Activated T-helper 1 cell treated with anti-CD3 and anti-CD28 coated beads, Interleukin-2, amount 50 U/mL, for 16 hours (primary cell): Measurements from ENCODE around the gene PFDN6.

Experiments
- DNase-seq, 2 donors: peaks; one replicate each; pipeline ENCODE4 v3.0.0-alpha.2; 2020; ENCODE audit warnings: low read depth in 1 of 2, low spot score in 1 of 2

PFDN6 gene

DNA sequence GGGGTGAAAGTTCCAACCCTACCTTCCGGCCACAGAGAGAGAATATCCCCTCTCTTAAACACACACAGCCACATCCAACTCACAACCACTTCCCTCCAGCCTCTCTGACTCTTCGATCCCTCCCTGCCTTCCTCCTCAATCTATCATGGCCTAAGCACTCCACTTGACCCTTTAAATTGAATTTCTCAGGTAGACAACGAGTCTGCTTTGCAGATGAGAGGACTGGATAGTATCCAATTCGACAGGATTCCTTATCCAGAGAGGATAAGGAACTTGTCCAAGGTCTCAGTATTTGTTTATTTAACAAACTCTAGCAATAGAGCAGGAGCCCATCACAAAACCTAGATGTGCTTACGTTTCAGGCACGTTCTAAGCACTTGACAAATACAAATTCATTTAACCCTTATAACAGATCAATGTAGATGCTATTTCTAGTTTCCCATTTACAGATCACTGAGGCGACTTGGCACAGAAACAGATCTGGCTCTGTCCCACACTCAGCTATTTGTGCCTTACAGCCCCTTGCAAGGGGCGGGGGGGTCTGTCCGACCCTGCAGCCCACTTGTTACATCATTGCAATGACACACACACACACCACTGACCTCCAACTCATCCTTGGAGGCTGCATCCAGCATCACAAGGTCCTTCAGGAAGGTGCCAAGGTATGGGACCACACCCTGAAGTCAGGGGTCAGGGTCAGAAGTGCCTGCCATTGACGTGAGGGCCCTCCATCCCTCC is 4.9 kb downstream of the PFDN6 start:
- no peak for DNase-seq

DNA sequence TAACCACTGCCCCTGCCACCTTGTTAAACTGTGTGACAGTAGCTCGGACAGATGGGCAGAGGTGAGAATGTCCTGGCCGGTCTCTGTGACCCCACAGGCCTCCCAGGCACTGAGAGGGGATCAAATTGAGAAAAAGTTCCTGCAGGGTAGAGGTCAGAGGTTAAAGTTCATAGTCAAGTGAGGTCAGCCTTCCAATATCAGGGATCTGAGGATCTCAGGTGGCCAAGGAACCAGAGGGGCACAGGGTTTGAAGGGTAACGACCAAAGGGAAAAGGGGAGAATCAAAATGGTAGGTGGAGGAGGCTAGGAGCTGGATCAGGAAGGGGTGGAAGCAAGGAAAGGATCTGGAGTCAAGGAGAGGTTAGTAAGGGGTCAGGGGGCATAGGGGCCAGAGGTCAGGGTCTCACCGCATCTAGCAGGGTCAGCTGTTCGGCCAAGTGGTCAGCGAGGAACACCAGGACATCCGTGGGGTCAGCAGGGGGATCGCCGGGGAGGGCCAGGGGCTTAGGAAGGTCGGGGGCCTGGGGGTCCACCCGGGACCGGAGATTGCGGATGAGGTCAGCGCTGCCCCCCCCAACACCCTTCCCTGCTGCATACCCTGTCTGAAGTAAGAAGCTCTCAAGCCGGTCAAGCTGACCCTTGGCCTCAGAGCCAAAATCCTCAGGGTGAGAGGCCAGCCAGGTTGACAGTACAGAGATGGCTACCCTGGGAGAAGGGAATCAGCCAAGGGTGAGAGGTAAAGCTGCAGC is 6.4 kb downstream of the PFDN6 start:
- DNase-seq = no peak

DNA sequence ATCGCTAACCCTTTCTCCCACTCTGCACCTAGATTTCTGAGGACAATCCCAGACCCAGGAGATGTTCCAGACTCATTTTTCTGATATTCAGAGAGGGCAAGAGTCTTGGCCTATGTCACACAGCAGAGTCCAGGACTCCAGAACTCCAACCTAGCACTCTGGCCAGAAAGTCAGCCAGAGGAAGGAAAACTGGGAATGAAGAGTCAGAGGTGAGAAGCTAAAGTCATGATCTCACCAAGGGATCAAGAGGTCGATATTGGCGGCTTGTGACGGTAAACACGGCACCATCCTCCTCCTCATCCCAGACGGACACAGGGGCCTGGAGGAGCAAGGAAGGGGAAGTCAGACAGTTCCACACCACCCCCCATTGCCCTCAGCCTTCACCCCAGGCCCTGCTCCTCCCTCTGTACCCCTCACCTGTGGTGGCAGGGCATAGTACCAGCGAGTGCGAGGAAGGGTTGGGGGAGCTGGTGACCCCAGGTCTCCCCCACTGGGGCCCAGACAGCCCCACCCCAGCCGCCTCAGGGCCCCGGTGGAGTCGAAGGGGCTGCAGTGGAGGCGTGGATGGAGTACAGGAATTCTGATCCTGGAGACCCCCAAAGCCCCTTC is 7.5 kb downstream of the PFDN6 start:
- no peak for DNase-seq

DNA sequence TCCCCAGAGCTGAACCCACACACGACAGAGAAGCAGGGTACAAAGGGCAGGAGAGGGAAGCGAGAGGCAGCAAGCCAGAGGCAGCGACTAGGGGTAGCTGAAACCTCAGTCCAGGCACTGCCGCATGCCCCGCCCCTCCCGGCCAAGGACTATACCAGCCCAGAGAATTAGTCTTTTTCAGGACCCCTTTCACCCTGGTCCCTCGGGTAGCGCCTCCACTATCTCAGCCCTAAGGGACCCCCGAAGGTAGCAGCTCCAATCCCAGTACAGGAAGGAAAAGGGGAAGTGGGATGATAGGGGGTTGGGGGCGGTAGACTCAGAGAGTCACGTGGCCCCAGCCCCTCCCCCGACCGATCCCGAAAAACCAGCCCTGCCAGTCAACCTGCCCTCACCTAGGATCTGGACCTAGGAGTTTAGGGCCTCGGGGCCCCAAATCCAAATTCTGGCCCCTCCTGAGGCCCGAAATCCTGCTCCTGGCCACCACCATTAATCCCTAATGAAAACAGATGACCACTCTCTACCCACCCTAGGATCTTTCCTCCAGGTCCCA is 8.1 kb downstream of the PFDN6 start:
- no peak for DNase-seq

DNA sequence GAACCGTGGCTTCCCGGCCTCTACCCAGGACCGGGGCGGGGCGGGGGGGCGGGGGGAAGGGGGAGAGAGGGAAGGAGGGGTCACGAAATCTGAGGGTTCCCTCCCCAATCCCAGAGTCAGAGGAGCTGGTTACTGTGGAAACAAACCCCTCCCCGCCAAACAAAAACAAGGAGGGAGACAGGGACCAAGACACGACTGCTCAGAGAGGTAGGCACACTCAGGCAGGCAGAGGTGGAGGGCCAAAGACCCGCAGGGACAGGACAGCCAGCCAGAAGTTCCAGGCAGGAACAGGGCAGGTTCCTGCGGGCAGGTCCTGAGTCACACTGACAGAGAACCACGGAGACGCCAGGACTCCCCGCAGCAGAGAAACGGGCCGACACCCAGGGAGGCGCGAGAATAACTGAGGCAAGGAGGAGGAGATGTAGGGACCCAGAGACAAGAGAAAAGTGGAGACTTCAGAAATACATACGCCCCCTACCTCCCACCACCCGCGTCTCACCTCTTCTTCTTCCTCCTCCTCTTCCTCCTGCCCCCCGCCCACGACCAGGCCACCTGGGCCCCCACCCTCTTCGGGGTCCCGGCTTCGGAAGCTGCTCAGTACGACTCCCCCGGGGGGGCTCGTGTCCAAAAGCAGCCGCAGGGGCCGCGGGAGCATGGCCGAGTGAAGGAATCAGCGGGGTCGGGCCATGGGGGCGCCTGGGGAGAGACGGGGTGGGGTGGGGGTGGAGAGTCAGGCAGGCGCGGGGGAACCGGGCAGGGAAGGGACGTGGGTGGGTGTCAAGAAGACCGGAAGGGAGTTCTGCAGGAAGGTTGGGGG is 8.8 kb downstream of the PFDN6 start:
- DNase-seq = no peak

DNA sequence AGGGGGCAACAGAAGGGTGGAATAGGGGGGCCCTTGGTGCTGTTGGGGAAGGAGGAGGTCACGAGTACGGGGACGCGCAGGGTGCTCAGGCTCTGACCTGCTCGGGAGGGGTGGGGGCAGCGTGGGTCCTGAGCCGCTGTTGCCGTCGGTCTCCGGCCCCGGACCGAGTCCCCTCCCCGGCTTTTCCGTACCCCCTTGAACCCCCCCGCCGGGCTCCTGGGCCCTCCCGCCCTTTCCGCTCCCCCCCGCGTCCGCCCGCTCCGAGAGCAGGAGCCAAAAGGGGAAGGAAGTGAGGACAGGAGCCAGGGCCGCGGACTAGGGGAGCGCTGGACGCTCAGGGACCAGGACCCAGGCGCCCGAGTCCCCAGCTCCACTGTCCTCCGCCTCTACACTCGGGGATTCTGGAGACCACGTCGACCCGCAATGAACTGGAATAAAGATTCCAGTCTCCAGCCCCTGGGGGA is 9.4 kb downstream of the PFDN6 start, which contains the start of gene RGL2:
Gene RGL2, minus strand, starts transcription at position 170 of the 464 bp plus-strand sequence. CDS start 332 bp downstream, outside the sequence.
- DNase-seq = peak in 1 of 2 donors; percentile 50

DNA sequence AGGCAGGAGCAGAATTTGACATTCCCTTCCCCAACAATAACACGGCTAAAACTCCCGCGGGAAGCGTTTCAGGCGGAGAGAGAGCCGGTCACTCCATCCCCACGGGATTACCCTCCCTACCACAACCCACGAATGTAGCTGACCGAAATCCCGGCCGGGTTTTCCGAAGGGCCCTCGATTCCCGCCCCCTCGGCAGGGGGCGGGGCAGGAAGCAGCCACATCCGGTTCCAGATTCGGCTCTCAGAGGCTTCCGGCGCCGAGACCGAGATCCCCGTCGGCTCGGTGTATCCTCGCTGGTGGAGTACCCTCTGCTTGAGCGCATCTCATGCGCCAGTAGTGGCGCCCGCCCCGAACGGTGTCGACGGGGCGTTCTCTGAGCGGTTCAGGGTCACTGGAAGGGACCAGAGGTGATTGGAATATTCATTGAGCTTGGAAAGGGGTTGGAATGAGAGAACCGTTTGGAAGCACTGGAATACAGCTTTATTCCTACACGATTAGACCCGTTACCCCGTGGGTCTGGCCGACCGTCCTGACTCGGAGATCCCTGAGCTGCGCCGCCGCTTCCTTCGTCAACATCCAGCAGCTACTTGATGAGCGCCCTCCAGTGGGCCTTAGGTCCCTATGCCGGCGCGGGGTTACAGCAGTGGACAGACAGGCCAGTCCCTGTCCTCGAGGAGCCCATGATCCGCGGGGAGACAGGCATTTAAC is 10.0 kb downstream of the PFDN6 start:
- DNase-seq = peak; percentile 88

DNA sequence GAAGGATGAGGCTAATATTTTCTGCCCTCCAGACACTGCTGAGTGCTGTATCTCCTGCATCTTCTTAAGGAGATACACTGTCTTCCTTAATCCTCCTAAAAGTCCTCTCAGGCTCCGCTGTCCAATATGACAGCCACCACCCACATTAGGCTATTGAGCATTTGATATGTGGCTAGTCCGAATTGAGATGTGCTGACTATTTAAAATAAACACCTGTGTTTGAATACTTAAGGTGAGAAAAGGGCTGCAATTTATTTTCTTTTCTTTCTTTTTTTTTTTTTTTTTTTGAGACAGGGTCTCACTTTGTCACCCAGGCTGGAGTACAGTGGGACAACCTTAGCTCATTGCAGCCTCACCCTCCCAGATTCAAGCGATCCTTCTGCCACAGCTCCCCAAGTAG is 12.5 kb downstream of the PFDN6 start:
- DNase-seq = no peak

DNA sequence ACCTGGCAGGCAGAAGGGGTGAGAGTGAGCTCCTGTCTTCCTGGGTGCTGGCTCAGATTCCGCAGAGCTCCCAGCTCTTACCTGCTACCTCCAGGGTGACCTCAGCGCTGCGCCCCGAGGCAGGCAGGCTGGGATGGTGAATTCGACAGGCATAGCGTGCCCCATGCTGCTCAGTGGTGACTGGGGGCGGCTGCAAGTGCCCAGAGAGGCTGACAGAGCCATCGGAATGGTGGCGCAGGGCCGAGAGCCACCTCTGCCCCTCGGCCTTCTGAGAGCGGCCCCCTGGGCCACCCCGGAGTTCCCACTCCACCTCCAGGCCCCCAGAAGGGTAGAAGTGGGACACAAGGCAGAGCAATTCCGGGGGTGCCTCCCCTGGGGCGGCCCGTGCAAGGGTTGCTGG is 14.8 kb downstream of the PFDN6 start:
- no peak for DNase-seq

DNA sequence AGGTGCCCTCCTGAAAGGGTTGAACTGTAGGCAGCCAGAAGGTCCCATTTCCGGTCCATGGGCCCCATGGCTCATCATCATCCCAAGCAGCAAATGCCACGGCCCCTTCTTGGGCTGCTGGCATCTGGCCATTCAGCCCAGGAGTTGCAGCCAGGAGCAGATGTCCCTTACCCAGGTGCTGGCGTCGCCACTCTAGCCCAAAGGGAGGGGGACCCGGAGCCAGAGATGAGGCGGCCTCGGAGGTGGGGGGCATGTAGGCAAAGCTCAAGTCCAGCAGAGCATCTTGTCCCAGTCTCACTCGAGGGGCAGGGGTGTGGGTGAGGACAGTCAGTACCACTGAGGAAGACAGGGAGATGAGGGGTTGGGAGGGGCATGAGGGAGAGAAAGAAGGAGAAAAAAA is 15.7 kb downstream of the PFDN6 start:
- no peak for DNase-seq

DNA sequence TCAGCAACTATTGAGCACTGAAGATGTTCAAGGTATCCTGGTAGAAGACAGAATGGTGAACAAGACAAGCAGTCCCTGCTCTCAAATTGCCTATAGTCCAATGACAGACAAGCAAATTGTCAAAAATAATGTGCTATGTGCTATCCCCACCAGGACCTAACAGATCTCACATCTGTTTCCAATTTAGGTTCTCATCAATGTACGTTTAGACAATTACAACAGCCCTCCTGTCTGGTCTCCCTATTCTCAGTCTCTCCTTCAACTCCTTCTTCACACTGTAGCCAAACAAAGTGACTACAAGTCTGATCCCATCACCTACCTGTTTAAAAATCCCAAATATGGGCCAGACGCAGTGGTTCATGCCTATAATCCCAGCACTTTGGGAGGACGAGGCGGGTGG is 17.0 kb downstream of the PFDN6 start:
- DNase-seq = no peak

DNA sequence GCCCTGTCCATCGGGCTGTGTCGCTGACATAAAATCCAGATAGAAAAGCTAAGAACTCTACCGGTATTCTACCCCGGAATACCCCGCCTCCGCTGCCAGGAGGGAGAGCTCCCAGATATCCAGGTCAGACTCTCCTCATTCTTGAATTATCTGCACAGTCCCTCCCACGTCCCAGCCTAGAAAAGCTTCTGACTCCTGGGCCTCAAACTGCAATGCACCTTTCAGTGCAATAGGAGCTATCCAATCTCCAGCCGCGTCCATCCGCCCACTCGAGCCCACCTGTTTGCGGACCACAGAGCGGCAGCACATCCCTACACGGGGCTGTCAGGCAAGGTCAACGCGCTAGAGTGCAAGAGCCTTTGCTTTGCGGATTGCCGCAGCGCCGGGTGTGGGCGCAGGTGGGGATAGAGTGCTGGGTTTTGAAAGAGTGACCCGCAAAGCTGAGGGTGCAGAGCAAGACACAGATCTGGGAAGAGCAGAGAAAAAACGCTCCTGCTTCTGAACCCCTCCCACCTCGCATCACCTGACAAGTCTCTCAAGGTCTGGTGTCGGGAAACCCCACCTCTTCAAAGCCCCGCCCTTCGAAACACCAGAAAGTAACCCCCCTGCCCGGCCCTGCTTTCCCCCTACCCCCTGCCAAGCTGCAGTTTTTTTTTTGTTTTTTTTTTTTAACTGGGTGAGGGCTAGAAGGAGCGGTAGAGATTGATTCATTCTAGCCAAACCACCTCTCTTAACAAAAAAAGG is 23.1 kb downstream of the PFDN6 start:
- DNase-seq = peak; percentile 56 to 72

DNA sequence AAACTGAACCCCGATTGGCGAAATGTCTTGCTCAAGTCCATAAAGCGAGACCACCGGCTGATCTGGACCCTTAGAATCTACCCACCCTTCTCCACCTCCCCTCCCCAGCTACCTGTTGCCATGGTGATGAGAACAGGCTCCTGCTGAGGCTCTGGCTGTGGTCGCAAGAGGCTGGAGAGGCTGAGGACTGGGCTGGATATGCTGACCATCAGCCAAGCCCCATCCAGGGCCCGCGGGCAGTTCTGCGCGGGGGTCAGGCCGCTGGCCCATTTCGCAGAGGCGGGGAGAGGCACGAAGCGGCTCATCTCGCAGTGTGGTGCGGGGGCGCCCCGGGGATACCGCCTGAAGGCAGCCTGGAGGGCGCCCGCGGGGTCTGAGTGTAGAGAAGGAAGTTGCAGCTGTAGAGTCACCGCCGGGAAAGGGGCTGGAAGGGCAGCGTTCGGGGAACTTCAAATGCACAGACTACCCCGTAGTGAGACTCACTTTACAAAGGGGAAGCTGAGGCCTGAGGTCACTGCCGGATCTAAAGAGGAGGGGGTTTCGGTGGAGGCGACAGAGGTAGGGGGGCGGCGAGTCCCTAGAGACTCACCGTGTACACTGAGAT is 23.8 kb downstream of the PFDN6 start:
- no peak for DNase-seq

DNA sequence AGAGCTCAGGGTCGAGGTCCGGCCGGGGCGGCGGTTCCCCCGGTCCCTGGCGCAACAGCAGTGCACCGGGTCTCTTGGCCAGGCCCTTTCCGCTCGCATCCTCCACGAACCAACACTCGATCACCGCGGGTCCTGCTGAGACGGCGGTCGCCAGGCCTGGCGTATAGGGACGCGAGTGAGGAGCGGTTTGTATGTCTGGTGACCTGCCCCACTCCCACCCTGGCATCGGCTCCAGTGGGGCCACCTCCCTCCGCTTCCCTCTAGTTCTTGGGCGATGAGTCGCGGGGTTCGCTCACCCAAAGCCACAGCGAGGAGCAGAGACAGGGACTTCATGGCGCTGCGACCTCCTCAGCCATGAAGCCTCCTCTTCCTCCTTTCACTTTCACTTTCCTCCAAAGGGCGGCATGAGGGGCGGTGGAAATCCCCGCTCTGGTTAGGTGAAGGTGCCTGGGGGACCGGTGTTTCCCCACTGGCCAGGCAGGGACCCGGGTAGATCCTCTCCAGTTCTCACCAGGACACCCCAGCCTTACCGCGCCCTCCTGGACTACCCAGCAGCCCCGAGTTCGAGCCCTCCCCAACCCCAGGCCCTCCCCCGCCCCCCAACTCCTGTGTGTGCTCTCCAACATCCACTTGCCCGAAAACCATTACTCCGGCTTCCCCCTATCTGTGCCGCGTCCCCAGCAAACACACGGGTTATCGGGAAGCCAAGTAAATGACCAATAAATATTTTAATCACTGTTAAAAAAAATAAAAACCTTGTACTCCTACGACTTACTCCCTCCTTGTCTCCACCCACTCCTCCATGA is 24.5 kb downstream of the PFDN6 start, which contains the start of gene TAPBP:
Gene TAPBP, minus strand, starts transcription at position 370 of the 806 bp plus-strand sequence. Its CDS starts 37 bp downstream, at position 333.
- DNase-seq = peak; percentile 52 to 79

DNA sequence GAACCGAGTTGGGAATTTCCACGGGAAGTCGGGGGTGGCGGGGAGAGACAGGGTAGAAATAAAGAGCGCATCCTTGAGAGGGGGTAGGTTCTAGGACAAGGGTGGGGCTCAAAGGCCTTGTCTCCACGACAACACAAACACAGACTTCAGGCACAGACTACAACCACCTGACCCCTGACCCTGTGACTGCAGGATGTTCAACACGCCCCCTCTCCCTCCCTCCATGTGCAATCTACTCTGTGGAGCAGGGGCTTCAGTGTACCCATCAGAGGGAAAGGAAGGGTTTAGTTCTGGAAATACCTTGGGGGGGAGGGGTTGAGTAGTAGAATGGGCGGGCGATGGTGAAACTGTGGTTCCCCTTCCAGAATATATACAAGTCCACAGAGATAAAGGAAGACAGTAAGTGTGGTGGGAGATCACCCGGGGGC is 25.1 kb downstream of the PFDN6 start:
- DNase-seq = peak in 1 of 2 donors; percentile 60

DNA sequence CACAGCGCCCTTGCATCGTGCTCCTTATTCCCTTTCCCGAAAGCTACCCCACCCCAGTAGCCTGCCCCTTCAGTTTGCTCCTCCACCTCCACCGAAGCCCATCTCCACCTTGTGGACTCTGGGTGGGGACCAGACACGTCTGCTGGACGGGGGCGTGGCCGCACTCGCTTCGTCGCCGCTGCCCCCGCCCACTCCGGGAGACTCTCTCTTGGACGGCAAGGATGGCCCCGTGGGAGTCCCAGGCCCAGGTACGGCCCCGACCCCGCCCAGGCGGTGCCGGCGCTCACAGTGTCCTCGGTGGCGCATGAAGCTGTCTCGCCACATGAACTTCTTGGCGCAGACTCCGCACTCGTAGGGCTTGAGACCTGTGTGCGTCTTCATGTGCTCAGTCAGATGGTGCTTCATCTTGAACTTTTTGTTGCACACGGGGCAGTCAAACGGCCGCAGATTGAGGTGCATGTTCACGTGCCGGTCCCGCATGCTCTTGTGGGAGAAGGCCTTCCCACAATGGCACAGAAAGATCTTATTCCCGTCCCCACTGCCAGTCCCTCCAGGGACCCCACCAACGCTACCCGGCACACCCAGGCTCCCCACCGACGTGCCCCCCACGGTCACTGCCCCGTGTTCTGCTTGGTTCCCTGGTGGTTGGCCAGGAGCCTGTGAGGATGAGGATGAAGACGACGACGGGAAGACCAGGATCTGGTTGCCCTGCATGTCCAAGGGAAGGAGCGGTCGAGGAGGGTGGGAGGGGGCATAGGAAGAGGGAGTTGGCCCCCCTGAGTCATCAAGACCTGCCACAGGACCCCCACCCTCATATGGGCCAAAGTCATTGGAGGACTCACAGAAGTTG is 25.8 kb downstream of the PFDN6 start:
- no peak for DNase-seq
